Measurements from ENCODE around the gene TMEM51. TPM values are rescaled to one million over a fixed set of nuclear protein-coding genes. Genes with fewer than 3 reads are reported as not detected.

Gene TMEM51
- total RNA-seq, 4 donors from 2014 or later: 8.5 to 10.3 (median 9.1) TPM

DNA sequence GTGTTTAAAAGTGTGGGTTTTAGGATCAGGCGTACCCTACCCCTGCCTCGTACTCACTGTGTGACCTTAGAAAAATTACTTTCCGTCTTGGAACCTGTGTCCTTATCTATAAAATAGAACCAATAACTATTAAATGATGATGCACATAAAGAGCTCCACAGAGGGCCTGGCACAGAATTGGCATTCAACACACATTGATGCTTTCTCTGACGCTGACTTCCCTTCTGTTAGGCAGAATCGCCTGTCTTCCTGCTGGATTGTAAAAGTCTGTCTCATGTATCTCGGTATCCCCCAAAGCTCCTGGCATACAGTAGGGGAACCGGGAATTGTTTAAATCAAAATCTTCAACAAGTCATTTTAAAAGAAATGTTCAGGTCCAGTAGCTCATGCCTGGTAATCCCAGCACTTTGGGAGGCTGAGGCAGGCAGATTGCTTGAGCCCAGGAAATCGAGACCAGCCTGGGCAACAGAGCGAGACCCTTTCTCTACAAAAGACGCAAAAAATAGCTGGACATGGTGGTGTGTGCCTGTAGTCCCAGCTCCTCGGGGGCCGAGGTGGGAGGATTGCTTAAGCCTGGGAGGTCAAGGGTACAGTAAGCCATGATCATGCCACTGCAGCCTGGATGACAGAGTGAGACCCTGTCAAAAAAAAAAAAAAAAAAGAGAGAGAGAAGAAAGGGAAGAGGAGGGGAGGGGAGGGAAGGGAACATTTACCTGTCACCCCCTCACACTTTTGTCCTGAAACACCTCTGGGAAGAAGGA, 52.2 kb downstream of the TMEM51 start:
- TF ChIP-seq, protein P1, sequence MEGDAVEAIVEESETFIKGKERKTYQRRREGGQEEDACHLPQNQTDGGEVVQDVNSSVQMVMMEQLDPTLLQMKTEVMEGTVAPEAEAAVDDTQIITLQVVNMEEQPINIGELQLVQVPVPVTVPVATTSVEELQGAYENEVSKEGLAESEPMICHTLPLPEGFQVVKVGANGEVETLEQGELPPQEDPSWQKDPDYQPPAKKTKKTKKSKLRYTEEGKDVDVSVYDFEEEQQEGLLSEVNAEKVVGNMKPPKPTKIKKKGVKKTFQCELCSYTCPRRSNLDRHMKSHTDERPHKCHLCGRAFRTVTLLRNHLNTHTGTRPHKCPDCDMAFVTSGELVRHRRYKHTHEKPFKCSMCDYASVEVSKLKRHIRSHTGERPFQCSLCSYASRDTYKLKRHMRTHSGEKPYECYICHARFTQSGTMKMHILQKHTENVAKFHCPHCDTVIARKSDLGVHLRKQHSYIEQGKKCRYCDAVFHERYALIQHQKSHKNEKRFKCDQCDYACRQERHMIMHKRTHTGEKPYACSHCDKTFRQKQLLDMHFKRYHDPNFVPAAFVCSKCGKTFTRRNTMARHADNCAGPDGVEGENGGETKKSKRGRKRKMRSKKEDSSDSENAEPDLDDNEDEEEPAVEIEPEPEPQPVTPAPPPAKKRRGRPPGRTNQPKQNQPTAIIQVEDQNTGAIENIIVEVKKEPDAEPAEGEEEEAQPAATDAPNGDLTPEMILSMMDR (IDR thresholded peaks at IDR 0.05): no peak

DNA sequence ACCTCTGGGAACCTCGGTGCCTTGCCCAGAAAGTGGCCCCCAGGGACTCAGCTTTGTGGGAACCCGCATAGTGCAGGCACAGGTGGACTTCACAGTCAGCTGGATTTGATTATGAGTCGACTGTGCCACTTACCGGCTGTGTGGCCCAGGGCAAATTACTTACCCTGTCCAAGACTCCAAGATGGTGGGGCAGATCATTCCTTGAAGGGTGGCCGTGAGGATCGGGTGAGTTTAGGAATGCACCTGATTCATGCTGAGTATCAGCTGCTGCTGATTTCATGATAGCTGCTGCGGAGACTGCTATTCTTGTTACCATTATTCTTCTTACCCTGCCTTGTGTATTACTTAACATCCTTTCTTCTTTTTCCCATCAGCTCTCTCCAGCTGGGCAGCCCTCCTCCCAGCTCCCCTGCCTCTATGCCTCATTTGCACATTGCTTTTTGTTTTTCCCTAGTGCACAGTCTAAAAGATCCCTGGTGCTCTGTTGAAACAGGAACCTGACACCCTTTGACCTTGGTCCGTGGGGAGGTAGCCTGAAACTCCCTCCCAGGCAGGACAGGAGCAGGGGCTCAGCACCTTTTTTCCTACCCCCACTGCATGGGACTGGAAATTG, 53.0 kb downstream of the TMEM51 start:
- 42 to 49% methylated on average over 8 of the region's 8 CpGs for WGBS, 2 donors
- intact Hi-C loops (cut with DNase I; ENCODE audit: low total_unique reads): no loop called here
- TF ChIP-seq POLR2A (IDR thresholded peaks at IDR 0.05): no peak
- TF ChIP-seq, protein P1 (IDR thresholded peaks at IDR 0.05): no peak
- DNase-seq (ENCODE audit: low spot score in 2 of 2): no peak
- no peak overlapping the region for H3K4me3 ChIP-seq (ENCODE audit: low read depth, poor library complexity, severe bottlenecking)

More for the DNA sequence above, 52.2 kb downstream of the TMEM51 start:
- intact Hi-C loops (cut with DNase I; ENCODE audit: low total_unique reads): no loop called here
- DNase-seq (ENCODE audit: low spot score in 2 of 2): no peak
- WGBS, 2 donors: 90 to 95% methylated on average over 12 of the region's 12 CpGs
- H3K4me3 ChIP-seq (ENCODE audit: low read depth, poor library complexity, severe bottlenecking): no peak overlapping the region

DNA sequence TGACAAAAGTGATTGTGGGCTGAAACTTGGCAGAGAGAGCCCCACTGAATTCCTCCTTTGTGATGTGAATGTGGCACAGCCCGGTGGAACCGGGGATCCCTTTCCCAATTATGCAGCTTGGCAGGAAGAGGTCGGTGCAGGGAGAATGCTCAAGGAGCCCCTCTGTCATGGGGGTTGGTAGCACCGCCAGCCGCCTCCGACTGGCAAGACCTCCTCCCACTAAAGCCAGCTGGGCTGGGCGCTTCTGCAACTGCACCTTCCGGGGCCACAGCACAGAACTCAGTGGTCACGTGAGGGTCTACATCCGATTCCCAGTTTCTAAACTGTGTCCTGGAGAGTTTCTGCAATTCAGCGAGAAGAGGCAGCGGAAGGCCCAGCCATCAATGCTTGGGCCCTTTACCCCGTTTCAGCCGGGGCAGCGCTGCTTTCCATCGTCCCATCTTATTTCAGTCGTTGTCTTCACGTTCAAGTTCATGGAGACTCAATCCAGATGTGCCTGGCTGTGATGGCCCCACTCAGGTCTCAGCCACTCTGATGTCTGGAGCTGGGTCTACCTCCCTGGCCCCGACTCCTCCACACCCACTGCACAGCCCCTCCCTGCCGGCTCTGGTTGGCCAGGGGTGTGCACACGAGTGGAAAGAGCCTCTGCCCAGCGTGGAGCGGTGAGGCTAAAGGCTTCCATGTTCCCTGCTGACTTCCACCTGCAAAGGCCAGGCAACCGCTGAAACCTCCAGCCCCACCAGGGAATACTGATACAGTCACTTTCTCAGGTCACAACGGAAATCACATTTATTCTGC, 53.7 kb downstream of the TMEM51 start:
- no peak overlapping the region for H3K4me3 ChIP-seq (ENCODE audit: low read depth, poor library complexity, severe bottlenecking)
- no peak for DNase-seq (ENCODE audit: low spot score in 2 of 2)
- intact Hi-C loops (cut with DNase I; ENCODE audit: low total_unique reads): no loop called here
- TF ChIP-seq, protein P1 (IDR thresholded peaks at IDR 0.05): no peak
- TF ChIP-seq POLR2A (IDR thresholded peaks at IDR 0.05): no peak
- 73 to 77% methylated on average over 18 to 25 of the region's 25 CpGs for WGBS, 2 donors

DNA sequence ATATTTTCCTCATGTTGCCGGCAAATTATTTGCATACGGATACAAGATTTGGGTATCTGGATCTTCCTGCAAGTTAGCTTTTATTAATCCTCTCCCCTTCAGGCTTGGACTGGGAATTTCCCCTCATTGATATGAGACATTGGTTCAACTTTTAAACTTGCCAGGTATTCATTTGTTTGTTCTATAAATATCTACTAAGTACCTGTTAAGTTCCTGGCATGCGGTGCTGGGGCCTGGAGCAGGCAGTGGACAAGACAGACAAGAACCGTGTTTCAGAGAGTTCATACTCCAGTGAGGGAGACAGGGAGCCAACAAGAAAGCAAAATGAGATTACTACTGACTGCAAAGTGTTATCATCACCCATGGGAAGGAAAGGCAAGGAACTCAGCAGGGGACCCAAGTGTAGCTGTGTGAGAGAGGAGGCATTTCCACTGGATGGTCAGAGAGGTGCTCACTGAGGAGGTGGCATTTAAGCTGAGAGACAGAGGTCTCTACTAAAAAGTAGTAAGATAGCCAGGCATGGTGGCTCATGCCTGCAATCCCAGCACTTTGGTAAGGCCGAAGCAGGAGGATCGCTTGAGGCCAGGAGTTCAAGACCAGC, 54.4 kb downstream of the TMEM51 start:
- TF ChIP-seq POLR2A (IDR thresholded peaks at IDR 0.05): no peak
- TF ChIP-seq, protein P1 (IDR thresholded peaks at IDR 0.05): no peak
- intact Hi-C loops (cut with DNase I; ENCODE audit: low total_unique reads): no loop called here
- no peak overlapping the region for H3K4me3 ChIP-seq (ENCODE audit: low read depth, poor library complexity, severe bottlenecking)
- 71 to 81% methylated on average over 6 of the region's 6 CpGs for WGBS, 2 donors
- no peak for DNase-seq (ENCODE audit: low spot score in 2 of 2)

DNA sequence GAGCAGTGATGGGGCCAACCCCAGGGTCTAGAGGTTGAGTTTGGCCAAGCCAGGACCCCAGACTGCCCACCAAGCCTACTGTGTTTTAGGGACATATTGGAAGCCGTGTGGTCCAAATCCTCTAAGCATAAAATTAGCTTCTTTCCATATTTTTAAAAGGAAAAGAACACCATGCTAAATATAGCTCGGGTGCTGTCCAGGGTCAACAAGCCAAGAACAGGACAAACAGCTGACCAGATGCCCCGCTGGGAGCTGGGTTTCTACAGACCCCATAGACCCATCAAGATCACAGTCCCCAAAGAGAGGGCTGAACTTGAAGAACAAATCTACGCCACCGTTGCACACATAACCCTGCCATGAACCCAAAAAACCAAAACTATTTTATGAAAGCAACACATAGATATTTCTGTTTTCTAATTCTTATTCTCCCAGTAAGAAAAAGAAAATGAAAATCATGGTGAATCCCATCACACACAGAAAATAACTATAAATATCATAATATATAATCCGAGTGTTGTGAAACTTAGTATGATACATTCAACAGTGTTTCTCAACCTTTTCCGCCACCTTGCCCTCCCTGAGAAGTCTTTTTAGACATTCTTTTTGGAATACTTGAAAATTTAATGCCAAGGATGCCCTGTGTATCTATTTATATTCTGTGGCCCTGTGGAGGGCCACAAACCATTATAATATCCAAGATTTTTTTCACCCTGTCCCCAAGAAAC, 57.3 kb downstream of the TMEM51 start:
- no peak for TF ChIP-seq POLR2A (IDR thresholded peaks at IDR 0.05)
- TF ChIP-seq, protein P1 (IDR thresholded peaks at IDR 0.05): no peak
- H3K4me3 ChIP-seq (ENCODE audit: low read depth, poor library complexity, severe bottlenecking): no peak overlapping the region
- intact Hi-C loops (cut with DNase I; ENCODE audit: low total_unique reads): no loop called here
- DNase-seq (ENCODE audit: low spot score in 2 of 2): peak in 1 of 2 donors; percentile 53
- 84 to 86% methylated on average over 7 of the region's 7 CpGs for WGBS, 2 donors

Data from lower leg skin (tissue), 4 donors.